GM18508 (cell line): ENCODE measurements around the gene PIF1.
"Not testable (repeated sequence)": the region's sequence is repeated elsewhere in the genome, so short reads cannot be mapped to it uniquely, and the experiment has no call there.

Experiments used
- ATAC-seq: cut with Tn5 transposase; IDR thresholded peaks from one replicate; pipeline ENCODE4 v1.9.1; 2021; ENCODE audit warnings: moderate number of reproducible peaks; ENCODE audit not compliant: insufficient read depth, unreplicated experiment

The PIF1 gene

GRCh38 chr15:64847876-64848716, 22.6 kb upstream of the PIF1 start:
- no peak for ATAC-seq

- ATAC-seq = no peak
Measured at GRCh38 chr15:64847448-64847847, 22.0 kb upstream of the PIF1 start.

GRCh38 chr15:64847016-64847415, 21.6 kb upstream of the PIF1 start:
- no peak for ATAC-seq

GRCh38 chr15:64845831-64846595, 20.6 kb upstream of the PIF1 start:
- no peak for ATAC-seq

GRCh38 chr15:64845183-64845611, 19.8 kb upstream of the PIF1 start:
- ATAC-seq = no peak

- ATAC-seq = no peak
Measured at GRCh38 chr15:64844576-64845145, 19.2 kb upstream of the PIF1 start.

GRCh38 chr15:64843991-64844390, 18.5 kb upstream of the PIF1 start:
- ATAC-seq = no peak

GRCh38 chr15:64842986-64843561, 17.6 kb upstream of the PIF1 start:
- no peak for ATAC-seq

- ATAC-seq = no peak
Measured at GRCh38 chr15:64842096-64842939, 16.9 kb upstream of the PIF1 start.

- no peak for ATAC-seq
Measured at GRCh38 chr15:64841344-64842095, 16.1 kb upstream of the PIF1 start, which contains the start of gene PLEKHO2. Gene PLEKHO2, plus strand, starts transcription at chr15:64841915. Its CDS starts 102 bp downstream, at chr15:64842017.

- no peak for ATAC-seq
Measured at GRCh38 chr15:64841060-64841343, 15.6 kb upstream of the PIF1 start.

GRCh38 chr15:64837502-64837901, 12.1 kb upstream of the PIF1 start:
- ATAC-seq = no peak

GRCh38 chr15:64836023-64836536, 10.6 kb upstream of the PIF1 start:
- no peak for ATAC-seq

- no peak for ATAC-seq
Measured at GRCh38 chr15:64833690-64834089, 8.2 kb upstream of the PIF1 start.

- ATAC-seq = no peak
Measured at GRCh38 chr15:64828985-64829384, 3.5 kb upstream of the PIF1 start.

GRCh38 chr15:64824929-64825430, 467 bp downstream of the PIF1 start:
- no peak for ATAC-seq

GRCh38 chr15:64816452-64816851, 9.0 kb downstream of the PIF1 start:
- ATAC-seq = no peak

- not testable (repeated sequence) for ATAC-seq
Measured at GRCh38 chr15:64814965-64815364, 10.5 kb downstream of the PIF1 start.

- ATAC-seq = not testable (repeated sequence)
Measured at GRCh38 chr15:64814283-64814682, 11.2 kb downstream of the PIF1 start.
